DMS53 treated with DMSO at 0.1 percent for 48 hours (cell line): ENCODE measurements around the gene MBNL1.

Experiments
- DNase-seq: peaks from one replicate; lab custom pipeline; 2025; ENCODE audit not compliant: unreplicated experiment; lab: John Stamatoyannopoulos, UW

The MBNL1 gene

DNA sequence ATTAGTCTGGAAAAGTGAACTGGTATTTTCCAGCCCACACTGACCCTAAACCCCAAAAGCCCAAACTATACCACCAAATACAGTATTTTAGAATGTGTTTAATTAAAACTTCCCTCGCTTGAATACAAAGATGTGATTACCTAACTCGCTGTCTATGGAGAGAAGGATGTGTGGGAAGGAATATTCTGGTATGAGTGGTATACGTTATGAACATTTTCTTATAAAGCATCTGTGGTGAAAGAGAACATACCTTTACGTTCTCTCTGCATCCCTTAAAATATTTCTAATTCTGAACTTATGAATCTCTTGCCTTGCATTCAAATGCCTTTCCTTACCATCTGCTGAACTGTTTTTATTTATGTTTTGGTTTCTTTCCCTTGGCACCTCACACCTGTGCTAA is 201.4 kb downstream of the MBNL1 start:
- DNase-seq: no peak

GRCh38 chr3:152470893-152471292 is 202.2 kb downstream of the MBNL1 start:
- no peak for DNase-seq

- DNase-seq: peak; percentile 34
Observed at GRCh38 chr3:152471814-152472671, 203.3 kb downstream of the MBNL1 start.

DNA sequence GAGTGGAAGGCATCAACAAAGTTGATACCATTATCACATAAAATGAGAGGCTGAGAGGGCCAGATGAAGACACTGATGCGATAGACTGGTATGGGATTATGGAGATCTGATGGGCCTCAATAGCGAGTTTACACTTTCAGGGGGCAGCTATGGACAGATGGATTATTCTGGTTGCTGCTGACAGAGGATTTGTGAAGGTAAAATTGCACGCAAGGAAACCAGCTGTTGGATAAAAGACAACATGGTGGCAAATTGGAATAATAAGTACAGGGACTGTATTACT is 203.9 kb downstream of the MBNL1 start:
- no peak for DNase-seq

DNA sequence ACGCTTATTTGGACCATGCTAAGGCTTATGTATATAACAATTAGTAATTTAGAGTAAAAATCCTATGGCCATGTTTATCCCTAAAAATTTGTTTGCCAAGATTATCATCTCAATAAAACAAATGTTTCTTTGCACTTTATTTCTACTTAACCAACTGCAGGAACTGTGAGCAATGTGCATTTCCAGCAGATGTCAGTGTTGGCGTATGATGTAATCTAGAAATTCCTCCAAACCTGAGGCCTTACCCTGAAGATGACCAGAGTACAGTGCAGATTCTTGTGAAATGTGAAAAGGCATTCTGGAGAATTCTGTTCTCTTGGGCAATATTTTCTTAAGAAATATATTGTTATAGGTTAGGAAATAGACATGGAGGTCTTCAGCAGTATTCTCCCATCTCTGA is 205.9 kb downstream of the MBNL1 start:
- DNase-seq: peak; percentile 11

DNA sequence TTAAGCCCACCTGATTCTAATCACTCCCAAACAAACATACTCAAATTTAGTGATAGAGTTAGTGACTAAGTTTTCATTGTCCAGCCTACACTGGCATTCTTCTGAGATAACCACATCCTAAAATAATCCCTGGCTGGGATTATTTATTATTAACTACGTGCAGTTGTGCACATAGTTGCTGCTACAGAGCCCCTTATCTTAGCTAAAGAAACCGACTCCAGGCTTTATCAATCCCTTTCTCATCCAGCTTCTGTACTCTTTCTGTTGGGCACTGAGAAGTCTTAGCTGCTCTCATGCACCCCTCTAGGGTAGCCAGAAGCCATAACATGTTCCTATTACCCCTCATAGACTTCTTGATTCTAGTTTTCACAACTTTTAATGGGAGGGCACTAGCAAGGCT is 208.7 kb downstream of the MBNL1 start:
- DNase-seq: no peak

DNA sequence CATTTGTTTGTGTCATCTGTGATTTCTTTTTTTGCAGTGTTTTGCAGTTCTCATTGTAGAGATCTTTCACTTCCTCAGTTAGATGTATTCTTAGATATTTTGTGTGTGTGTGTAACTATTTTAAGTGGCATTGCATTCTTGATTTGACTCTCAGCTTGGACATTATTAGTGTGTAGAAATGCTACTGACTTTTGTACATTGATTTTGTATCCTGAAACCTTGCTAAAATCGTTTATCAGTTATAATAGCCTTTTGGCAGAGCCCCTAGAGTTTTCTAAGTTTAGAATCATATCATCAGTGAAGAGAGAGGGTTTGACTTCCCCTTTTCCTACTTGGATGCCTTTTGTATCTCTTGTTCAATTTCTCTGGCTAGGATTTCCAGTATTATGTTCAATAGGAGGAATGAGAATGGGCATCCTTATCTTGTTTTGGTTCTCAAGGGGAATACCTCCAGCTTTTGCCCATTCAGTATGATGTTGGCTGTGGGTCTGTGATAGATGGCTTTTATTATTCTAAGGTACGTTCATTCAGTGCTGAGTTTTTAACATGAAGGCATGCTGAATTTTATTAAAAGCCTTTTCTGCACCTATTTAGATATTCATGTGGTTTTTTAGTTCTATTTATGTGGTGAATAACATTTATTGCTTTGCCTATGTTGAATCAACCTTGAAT is 211.7 kb downstream of the MBNL1 start:
- no peak for DNase-seq

- DNase-seq: no peak
Observed at GRCh38 chr3:152486364-152486763, 217.6 kb downstream of the MBNL1 start.

GRCh38 chr3:152488449-152488848 is 219.7 kb downstream of the MBNL1 start:
- DNase-seq: no peak

- no peak for DNase-seq
Observed at GRCh38 chr3:152491922-152492321, 223.2 kb downstream of the MBNL1 start.

- no peak for DNase-seq
Observed at GRCh38 chr3:152496286-152496685, 227.6 kb downstream of the MBNL1 start.

DNA sequence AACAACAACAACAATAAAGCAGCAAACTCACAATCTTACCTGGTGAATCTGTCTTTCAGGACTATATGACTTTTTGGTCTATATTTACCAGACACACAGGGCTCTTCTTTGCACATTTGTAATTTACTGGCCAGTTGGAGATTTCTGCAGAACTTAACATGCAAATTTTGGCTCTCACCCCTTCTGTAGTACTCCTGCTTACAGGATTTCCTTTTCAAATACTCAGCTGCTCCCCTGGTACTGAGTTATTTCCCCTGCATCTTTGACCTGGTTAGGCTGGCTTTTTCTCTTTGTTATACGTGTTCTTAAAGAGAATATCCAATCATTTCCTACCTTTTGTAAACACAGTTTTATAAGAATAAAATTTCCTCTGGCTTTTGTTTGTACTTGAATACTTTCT is 228.0 kb downstream of the MBNL1 start:
- DNase-seq: no peak

- no peak for DNase-seq
Observed at GRCh38 chr3:152497457-152497856, 228.7 kb downstream of the MBNL1 start.

DNA sequence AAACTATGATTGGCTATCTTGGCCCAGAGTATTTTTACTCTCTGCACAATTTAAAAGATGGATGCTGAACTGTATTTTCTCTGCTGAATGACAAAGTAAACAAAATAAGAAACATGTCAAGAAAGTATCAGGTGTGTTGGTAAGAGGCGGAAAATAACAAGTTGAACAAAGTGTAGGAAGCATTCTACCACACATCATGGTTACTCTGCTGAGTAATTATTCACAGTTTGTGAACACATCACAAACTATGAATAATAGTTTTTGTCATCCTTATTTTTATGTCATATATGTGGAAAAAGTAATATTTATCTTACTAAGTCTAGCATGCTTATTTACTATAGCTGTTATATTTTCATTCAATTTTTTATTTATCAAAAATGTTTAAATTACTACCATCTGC is 229.2 kb downstream of the MBNL1 start:
- DNase-seq: no peak

- DNase-seq: no peak
Observed at GRCh38 chr3:152499791-152500385, 231.2 kb downstream of the MBNL1 start.

DNA sequence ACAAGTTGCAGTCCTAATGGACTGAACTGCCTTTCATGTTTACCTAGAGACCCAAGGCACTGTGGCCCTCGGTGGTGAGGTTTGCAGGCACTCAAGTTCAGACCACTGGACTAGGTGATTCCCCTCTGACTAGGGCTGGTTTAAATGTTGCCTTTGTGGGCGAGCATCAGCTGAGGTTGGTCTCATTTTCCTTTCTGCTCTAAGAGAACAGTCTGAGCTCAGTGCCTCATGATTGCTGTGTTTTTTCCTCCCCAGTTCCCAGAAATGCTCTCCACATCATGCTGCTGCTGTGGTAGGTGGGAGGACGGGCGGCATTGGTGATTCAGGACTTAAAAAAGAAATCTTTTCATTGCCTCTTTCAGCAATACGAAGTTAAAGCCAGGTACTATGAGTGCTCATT is 237.2 kb downstream of the MBNL1 start:
- no peak for DNase-seq

DNA sequence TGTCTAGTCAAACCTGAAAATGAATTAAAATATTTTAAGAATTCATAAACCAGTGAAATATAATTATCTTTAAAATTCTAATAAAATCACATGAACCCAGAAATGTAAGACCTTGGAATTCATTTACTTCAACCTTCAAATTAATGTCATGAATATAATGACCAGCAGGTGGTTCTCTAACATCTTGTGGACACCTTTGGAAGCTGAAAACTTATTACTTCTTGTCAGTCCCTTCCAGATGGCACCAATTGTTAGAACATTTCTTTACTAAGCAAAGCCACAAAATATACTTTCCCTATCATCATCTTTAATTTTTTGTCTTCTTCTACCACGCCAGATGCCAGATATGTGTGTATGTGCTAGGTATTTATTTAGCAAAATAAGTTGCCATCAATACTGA is 240.0 kb downstream of the MBNL1 start:
- no peak for DNase-seq

DNA sequence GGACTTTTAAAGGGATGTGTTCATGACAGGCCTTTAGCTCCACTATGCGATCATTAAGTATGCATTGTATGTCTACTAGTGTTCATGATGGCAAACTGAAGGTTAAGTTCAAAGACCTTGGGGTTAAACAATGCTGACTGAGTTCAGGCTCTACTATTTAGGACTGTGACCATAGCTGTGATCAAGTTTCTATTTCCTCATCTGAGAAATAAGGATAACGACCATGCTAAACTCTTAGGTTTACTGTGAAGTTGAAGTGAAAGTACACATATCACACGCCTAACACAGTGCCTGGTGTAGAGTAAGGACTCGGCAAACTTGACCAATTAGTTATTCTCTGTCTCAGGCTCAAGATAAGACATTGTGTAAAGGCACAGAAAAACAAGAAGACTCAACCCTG is 243.2 kb downstream of the MBNL1 start:
- no peak for DNase-seq

- DNase-seq: no peak
Observed at GRCh38 chr3:152513301-152513960, 244.7 kb downstream of the MBNL1 start.
